SK-N-SH treated with all-trans-retinoic acid at 6 μM for 48 hours (cell line): ENCODE data around the gene KLHL5.

Source experiments
- ATAC-seq: fragments of 200-7000 bp; cut with Tn5 transposase; 3 replicates; pipeline ENCODE4 v1.9.1; 2020; ENCODE audit warnings: mild to moderate bottlenecking, moderate library complexity
- ARNTL ChIP-seq: fragments of 450-650 bp; formaldehyde crosslinking; IDR thresholded peaks from 2 replicates; pipeline ENCODE4 v1.5.0; 2020; ENCODE audit warnings: low read depth, mild to moderate bottlenecking, moderate library complexity, borderline replicate concordance
- BACH2 ChIP-seq: fragments of 250-450 bp; sonication (Bioruptor Pico); IDR thresholded peaks from 2 replicates; pipeline ENCODE4 v1.9.0; 2021; ENCODE audit warnings: mild to moderate bottlenecking, borderline replicate concordance
- CSDC2 ChIP-seq: fragments of 250-450 bp; sonication (Bioruptor Pico); IDR thresholded peaks from 2 replicates; pipeline ENCODE4 v1.5.0; 2020; ENCODE audit warnings: mild to moderate bottlenecking, moderate library complexity
- ESRRG ChIP-seq: fragments of 250-450 bp; sonication (Bioruptor Pico); IDR thresholded peaks from 2 replicates; pipeline ENCODE4 v1.6.1; 2021; ENCODE audit warnings: mild to moderate bottlenecking
- GLIS3 ChIP-seq: fragments of 250-450 bp; sonication (Bioruptor Pico); IDR thresholded peaks from 2 replicates; pipeline ENCODE4 v1.5.0; 2020; ENCODE audit warnings: mild to moderate bottlenecking, moderate library complexity
- ISL1 ChIP-seq: fragments of 250-450 bp; sonication (Bioruptor Pico); IDR thresholded peaks from 2 replicates; pipeline ENCODE4 v2.1.2; 2022; ENCODE audit warnings: mild to moderate bottlenecking, moderate library complexity
- OSR1 ChIP-seq: fragments of 250-450 bp; sonication (Bioruptor Pico); IDR thresholded peaks from 2 replicates; pipeline ENCODE4 v1.8.0; 2022; ENCODE audit warnings: moderate library complexity, mild to moderate bottlenecking, inconsistent platforms
- PPARA ChIP-seq: fragments of 250-450 bp; sonication (Bioruptor Pico); IDR thresholded peaks from 2 replicates; pipeline ENCODE4 v1.5.0; 2020; ENCODE audit warnings: mild to moderate bottlenecking, borderline replicate concordance
- RARB ChIP-seq: fragments of 250-450 bp; sonication (Bioruptor Pico); IDR thresholded peaks from 2 replicates; pipeline ENCODE4 v1.8.0; 2021; ENCODE audit warnings: mild to moderate bottlenecking, moderate library complexity
- SNAI2 ChIP-seq: fragments of 250-450 bp; sonication (Bioruptor Pico); IDR thresholded peaks from 2 replicates; pipeline ENCODE4 v1.5.0; 2020; ENCODE audit warnings: mild to moderate bottlenecking, moderate library complexity
- TCF4 ChIP-seq: fragments of 250-450 bp; sonication (Bioruptor Pico); IDR thresholded peaks from 2 replicates; pipeline ENCODE4 v1.8.0; 2021; ENCODE audit warnings: mild to moderate bottlenecking, moderate library complexity, borderline replicate concordance
- TOX ChIP-seq: fragments of 250-450 bp; sonication (Bioruptor Pico); IDR thresholded peaks from 2 replicates; pipeline ENCODE4 v1.8.0; 2021; ENCODE audit warnings: mild to moderate bottlenecking, moderate library complexity, borderline replicate concordance
- ZC3H10 ChIP-seq: fragments of 250-450 bp; sonication (Bioruptor Pico); IDR thresholded peaks from 2 replicates; pipeline ENCODE4 v1.5.1; 2021; ENCODE audit warnings: mild to moderate bottlenecking, moderate library complexity
- ZFP3 ChIP-seq: fragments of 250-450 bp; sonication (Bioruptor Pico); IDR thresholded peaks from 2 replicates; pipeline ENCODE4 v1.5.0; 2020; ENCODE audit warnings: mild to moderate bottlenecking, moderate library complexity
- ZFP30 ChIP-seq: fragments of 450-650 bp; formaldehyde crosslinking; IDR thresholded peaks from 2 replicates; pipeline ENCODE4 v1.5.0; 2022; ENCODE audit warnings: mild to moderate bottlenecking, moderate library complexity
- ZNF565 ChIP-seq: fragments of 450-650 bp; formaldehyde crosslinking; conservative IDR thresholded peaks from 2 replicates; pipeline ENCODE4 v1.5.0; 2020; ENCODE audit warnings: low read depth, mild to moderate bottlenecking, moderate library complexity
- ZNF8 ChIP-seq: fragments of 450-650 bp; formaldehyde crosslinking; IDR thresholded peaks from 2 replicates; pipeline ENCODE4 v1.5.0; 2020; ENCODE audit warnings: mild to moderate bottlenecking, moderate library complexity
- TF ChIP-seq, protein P1 (sequence below): fragments of 250-450 bp; sonication (Bioruptor Pico); IDR thresholded peaks from 2 replicates; pipeline ENCODE4 v1.5.0; 2020; ENCODE audit warnings: mild to moderate bottlenecking, moderate library complexity
- TF ChIP-seq, protein P2 (sequence below): fragments of 250-450 bp; sonication (Bioruptor Pico); IDR thresholded peaks from 2 replicates; pipeline ENCODE4 v1.5.1; 2020; ENCODE audit warnings: low read depth, mild to moderate bottlenecking, moderate library complexity
- TF ChIP-seq, protein P3 (sequence below): fragments of 250-450 bp; sonication (Bioruptor Pico); IDR thresholded peaks from 2 replicates; pipeline ENCODE4 v1.8.0; 2021; ENCODE audit warnings: low read depth, mild to moderate bottlenecking, moderate library complexity, borderline replicate concordance
- TF ChIP-seq, protein P4 (sequence below): fragments of 250-450 bp; sonication (Bioruptor Pico); IDR thresholded peaks from 2 replicates; pipeline ENCODE4 v1.8.0; 2020; ENCODE audit warnings: mild to moderate bottlenecking, moderate library complexity, borderline replicate concordance
- TF ChIP-seq, protein P5 (sequence below): fragments of 250-450 bp; sonication (Bioruptor Pico); IDR thresholded peaks from 2 replicates; pipeline ENCODE4 v1.5.1; 2021; ENCODE audit warnings: mild to moderate bottlenecking, moderate library complexity

Gene KLHL5

DNA sequence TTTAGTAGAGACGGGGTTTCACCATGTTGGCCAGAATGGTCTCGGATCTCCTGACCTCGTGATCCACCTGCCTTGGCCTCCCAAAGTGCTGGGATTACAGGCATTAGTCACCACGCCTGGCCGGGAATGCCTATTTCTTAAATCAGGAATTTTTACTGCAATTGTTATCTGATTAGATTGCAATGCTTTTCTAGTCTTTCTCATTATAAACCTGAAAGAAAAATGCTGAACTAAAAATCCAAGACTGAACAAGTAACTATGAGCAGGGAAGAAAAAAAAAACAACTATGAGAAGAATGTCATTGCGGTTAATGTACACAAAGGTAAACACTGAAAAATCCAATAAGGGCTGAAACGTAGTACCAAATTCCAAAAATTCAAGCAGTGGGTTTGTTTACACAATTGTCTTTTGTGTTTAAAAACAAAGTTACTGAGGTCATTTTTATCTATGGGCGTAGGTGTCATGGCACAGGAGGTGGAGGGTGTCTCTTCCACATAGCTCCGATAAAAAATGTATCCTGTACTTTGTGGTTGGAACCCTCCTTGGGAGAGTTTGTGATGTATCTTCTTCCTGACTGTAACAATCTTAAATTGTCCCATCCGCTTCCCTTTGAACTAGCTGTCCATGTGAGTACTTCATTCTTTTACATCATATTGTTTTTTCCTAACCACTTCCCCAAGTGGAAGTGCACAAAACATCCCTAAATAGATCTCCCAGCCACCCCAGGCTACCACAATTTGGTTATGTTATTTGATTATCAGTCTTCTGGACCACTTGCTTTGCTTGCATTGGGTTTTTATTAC lies 18.8 kb upstream of the KLHL5 start:
- ATAC-seq = no peak
- TF ChIP-seq SNAI2 (CRISPR knock-in tag) (no peak), ZNF565 (CRISPR knock-in tag) (no peak), ISL1 (peak; percentile 37; the same call in 1 of the 2 replicates), ZC3H10 (CRISPR knock-in tag) (no peak), OSR1 (CRISPR knock-in tag) (no peak), CSDC2 (CRISPR knock-in tag) (no peak)
- TF ChIP-seq, all 23 proteins: peak for 1

DNA sequence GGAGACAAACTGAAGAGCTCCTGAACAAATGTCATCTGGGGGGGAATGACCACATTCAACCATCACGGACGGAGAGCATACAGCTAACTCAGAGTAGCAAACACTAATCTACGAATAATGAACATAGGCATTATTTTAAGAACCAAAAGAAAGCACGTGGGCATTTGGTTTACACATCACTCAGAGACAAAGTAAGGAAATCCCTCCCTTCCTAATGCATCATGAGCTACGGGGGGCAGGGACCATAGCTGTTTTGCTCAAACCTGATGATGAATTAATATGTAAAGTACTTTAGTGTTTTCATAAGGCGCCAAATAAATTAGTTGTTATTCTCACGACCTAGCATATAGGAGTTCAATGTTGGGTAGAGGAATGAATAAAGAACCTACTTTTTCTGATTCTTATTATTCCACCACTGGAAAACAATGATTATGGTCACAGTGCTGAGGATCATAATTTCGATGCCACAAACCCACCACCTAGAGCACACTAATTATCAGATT lies 18.1 kb upstream of the KLHL5 start:
- peak; percentile 6; the same call in 2 of the 3 replicates for ATAC-seq
- no peak for TF ChIP-seq ZNF565 (CRISPR knock-in tag)
- TF ChIP-seq, protein P1, sequence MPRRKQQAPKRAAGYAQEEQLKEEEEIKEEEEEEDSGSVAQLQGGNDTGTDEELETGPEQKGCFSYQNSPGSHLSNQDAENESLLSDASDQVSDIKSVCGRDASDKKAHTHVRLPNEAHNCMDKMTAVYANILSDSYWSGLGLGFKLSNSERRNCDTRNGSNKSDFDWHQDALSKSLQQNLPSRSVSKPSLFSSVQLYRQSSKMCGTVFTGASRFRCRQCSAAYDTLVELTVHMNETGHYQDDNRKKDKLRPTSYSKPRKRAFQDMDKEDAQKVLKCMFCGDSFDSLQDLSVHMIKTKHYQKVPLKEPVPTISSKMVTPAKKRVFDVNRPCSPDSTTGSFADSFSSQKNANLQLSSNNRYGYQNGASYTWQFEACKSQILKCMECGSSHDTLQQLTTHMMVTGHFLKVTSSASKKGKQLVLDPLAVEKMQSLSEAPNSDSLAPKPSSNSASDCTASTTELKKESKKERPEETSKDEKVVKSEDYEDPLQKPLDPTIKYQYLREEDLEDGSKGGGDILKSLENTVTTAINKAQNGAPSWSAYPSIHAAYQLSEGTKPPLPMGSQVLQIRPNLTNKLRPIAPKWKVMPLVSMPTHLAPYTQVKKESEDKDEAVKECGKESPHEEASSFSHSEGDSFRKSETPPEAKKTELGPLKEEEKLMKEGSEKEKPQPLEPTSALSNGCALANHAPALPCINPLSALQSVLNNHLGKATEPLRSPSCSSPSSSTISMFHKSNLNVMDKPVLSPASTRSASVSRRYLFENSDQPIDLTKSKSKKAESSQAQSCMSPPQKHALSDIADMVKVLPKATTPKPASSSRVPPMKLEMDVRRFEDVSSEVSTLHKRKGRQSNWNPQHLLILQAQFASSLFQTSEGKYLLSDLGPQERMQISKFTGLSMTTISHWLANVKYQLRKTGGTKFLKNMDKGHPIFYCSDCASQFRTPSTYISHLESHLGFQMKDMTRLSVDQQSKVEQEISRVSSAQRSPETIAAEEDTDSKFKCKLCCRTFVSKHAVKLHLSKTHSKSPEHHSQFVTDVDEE = no peak
- TF ChIP-seq ARNTL (CRISPR knock-in tag) = no peak
- no peak for TF ChIP-seq ESRRG
- TF ChIP-seq, protein P2, sequence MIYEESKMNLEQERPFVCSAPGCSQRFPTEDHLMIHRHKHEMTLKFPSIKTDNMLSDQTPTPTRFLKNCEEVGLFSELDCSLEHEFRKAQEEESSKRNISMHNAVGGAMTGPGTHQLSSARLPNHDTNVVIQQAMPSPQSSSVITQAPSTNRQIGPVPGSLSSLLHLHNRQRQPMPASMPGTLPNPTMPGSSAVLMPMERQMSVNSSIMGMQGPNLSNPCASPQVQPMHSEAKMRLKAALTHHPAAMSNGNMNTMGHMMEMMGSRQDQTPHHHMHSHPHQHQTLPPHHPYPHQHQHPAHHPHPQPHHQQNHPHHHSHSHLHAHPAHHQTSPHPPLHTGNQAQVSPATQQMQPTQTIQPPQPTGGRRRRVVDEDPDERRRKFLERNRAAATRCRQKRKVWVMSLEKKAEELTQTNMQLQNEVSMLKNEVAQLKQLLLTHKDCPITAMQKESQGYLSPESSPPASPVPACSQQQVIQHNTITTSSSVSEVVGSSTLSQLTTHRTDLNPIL = no peak
- no peak for TF ChIP-seq RARB (CRISPR knock-in tag)
- TF ChIP-seq ISL1 = no peak
- no peak for TF ChIP-seq SNAI2 (CRISPR knock-in tag)
- TF ChIP-seq, protein P3, sequence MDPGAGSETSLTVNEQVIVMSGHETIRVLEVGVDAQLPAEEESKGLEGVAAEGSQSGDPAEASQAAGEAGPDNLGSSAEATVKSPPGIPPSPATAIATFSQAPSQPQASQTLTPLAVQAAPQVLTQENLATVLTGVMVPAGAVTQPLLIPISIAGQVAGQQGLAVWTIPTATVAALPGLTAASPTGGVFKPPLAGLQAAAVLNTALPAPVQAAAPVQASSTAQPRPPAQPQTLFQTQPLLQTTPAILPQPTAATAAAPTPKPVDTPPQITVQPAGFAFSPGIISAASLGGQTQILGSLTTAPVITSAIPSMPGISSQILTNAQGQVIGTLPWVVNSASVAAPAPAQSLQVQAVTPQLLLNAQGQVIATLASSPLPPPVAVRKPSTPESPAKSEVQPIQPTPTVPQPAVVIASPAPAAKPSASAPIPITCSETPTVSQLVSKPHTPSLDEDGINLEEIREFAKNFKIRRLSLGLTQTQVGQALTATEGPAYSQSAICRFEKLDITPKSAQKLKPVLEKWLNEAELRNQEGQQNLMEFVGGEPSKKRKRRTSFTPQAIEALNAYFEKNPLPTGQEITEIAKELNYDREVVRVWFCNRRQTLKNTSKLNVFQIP = no peak
- no peak for TF ChIP-seq GLIS3 (CRISPR knock-in tag)
- TF ChIP-seq ZNF8 (CRISPR knock-in tag) = no peak
- no peak for TF ChIP-seq ZFP30 (CRISPR knock-in tag)
- no peak for TF ChIP-seq ZFP3 (CRISPR knock-in tag)
- TF ChIP-seq TOX (CRISPR knock-in tag) = no peak
- TF ChIP-seq PPARA = no peak

DNA sequence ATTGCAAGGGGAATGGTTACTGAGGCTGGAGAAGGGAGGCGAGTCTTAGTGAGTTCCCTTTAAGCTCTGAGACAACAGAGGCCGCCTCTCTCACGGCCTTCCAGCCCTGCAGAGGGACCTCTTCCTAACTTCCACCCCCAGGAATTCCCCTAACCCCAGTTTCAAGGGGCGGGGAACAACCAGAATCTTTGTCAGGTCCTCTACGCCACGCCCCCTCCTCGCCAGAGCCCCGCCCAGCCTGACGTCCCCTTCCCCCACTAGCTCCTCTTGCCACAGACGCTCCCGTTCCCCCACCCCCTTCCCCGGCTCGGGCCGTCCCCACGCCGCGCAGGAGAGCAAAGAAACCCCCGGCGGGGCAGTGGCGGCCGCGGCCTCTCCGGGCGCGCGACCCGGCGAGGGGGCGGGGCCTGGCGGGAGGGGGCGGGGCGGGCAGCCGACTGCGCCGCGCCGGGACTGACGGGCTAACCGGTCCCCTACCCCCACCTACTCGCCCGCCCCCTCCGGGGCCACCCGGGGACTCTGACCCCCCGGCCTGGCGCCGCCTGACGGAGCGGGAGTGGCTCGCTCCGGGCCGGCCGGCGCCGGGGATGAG lies 17.6 kb upstream of the KLHL5 start:
- ATAC-seq = peak; percentile 82
- TF ChIP-seq CSDC2 (CRISPR knock-in tag) (no peak), TOX (CRISPR knock-in tag) (no peak), ARNTL (CRISPR knock-in tag) (no peak), BACH2 (CRISPR knock-in tag) (no peak), ZFP30 (CRISPR knock-in tag) (no peak), PPARA (no peak), ISL1 (no peak), ZNF565 (CRISPR knock-in tag) (no peak), RARB (CRISPR knock-in tag) (no peak), TCF4 (no peak)
- TF ChIP-seq, protein P3 = no peak
- TF ChIP-seq, protein P4, sequence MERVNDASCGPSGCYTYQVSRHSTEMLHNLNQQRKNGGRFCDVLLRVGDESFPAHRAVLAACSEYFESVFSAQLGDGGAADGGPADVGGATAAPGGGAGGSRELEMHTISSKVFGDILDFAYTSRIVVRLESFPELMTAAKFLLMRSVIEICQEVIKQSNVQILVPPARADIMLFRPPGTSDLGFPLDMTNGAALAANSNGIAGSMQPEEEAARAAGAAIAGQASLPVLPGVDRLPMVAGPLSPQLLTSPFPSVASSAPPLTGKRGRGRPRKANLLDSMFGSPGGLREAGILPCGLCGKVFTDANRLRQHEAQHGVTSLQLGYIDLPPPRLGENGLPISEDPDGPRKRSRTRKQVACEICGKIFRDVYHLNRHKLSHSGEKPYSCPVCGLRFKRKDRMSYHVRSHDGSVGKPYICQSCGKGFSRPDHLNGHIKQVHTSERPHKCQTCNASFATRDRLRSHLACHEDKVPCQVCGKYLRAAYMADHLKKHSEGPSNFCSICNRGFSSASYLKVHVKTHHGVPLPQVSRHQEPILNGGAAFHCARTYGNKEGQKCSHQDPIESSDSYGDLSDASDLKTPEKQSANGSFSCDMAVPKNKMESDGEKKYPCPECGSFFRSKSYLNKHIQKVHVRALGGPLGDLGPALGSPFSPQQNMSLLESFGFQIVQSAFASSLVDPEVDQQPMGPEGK (CRISPR knock-in tag) = no peak
- TF ChIP-seq, protein P1 = no peak
- TF ChIP-seq, protein P5, sequence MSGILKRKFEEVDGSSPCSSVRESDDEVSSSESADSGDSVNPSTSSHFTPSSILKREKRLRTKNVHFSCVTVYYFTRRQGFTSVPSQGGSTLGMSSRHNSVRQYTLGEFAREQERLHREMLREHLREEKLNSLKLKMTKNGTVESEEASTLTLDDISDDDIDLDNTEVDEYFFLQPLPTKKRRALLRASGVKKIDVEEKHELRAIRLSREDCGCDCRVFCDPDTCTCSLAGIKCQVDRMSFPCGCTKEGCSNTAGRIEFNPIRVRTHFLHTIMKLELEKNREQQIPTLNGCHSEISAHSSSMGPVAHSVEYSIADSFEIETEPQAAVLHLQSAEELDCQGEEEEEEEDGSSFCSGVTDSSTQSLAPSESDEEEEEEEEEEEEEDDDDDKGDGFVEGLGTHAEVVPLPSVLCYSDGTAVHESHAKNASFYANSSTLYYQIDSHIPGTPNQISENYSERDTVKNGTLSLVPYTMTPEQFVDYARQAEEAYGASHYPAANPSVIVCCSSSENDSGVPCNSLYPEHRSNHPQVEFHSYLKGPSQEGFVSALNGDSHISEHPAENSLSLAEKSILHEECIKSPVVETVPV (CRISPR knock-in tag) = no peak
